GM18867 (cell line): Measurements from ENCODE around the gene TECPR2.

Source experiments
- ATAC-seq: cut with Tn5 transposase; IDR thresholded peaks from one replicate; pipeline ENCODE4 v1.9.1; 2021; ENCODE audit warnings: mild to moderate bottlenecking, moderate library complexity; ENCODE audit not compliant: unreplicated experiment

Gene TECPR2

GRCh38 chr14:102493096-102493495 lies 130.4 kb downstream of the TECPR2 start:
- no peak for ATAC-seq

- ATAC-seq, result no peak
Measured at GRCh38 chr14:102493585-102493984, 130.8 kb downstream of the TECPR2 start.

GRCh38 chr14:102495491-102496330 lies 133.0 kb downstream of the TECPR2 start:
- no peak for ATAC-seq

- ATAC-seq, result no peak
Measured at GRCh38 chr14:102496331-102496691, 133.6 kb downstream of the TECPR2 start.

GRCh38 chr14:102496958-102497744 lies 134.4 kb downstream of the TECPR2 start:
- no peak for ATAC-seq

GRCh38 chr14:102497998-102498677 lies 135.4 kb downstream of the TECPR2 start:
- no peak for ATAC-seq

GRCh38 chr14:102498678-102499265 lies 136.0 kb downstream of the TECPR2 start:
- ATAC-seq, result no peak

GRCh38 chr14:102499401-102500157 lies 136.8 kb downstream of the TECPR2 start:
- ATAC-seq, result no peak

- no peak for ATAC-seq
Measured at GRCh38 chr14:102500158-102500662, 137.5 kb downstream of the TECPR2 start.

GRCh38 chr14:102500713-102501112 lies 138.0 kb downstream of the TECPR2 start:
- ATAC-seq, result no peak

GRCh38 chr14:102501751-102502315 lies 139.1 kb downstream of the TECPR2 start:
- no peak for ATAC-seq

- ATAC-seq, result no peak
Measured at GRCh38 chr14:102502571-102502970, 139.8 kb downstream of the TECPR2 start.

GRCh38 chr14:102503641-102504327 lies 141.0 kb downstream of the TECPR2 start:
- no peak for ATAC-seq

GRCh38 chr14:102504328-102504999 lies 141.7 kb downstream of the TECPR2 start:
- ATAC-seq, result no peak

- no peak for ATAC-seq
Measured at GRCh38 chr14:102505000-102505619, 142.4 kb downstream of the TECPR2 start.

GRCh38 chr14:102505775-102506625 lies 143.3 kb downstream of the TECPR2 start:
- no peak for ATAC-seq

- ATAC-seq, result no peak
Measured at GRCh38 chr14:102506626-102506925, 143.8 kb downstream of the TECPR2 start.
